ENCODE measurements around the gene ARHGAP6.

GRCh38 chrX:11304829-11305228 lies 360.9 kb downstream of the ARHGAP6 start:
- TF ChIP-seq CREB1 (IDR thresholded peaks at IDR 0.05; ENCODE audit: low read depth): no peak
- no peak for TF ChIP-seq RAD21 (IDR thresholded peaks at IDR 0.05; ENCODE audit: low read depth)
- TF ChIP-seq TCF12 (IDR thresholded peaks at IDR 0.05; ENCODE audit: low read depth): no peak
- TF ChIP-seq EGR1 (IDR thresholded peaks at IDR 0.05): no peak
- TF ChIP-seq NFIC (IDR thresholded peaks at IDR 0.05): no peak
- TF ChIP-seq TAF1 (IDR thresholded peaks at IDR 0.05; ENCODE audit: low read depth): no peak
- no peak for TF ChIP-seq FOXM1 (IDR thresholded peaks at IDR 0.05; ENCODE audit: borderline replicate concordance, low read depth)
